Prostate gland (tissue), 2 donors: ENCODE results near the gene FNDC3B.

Experiments used
- CTCF ChIP-seq, 4 experiments: fragments of 200-600 bp in 2 of 4; fragments of 450-650 bp in 2 of 4; sonication (generic) in 2 of 4; IDR thresholded peaks; 1 replicate in 3 of 4; 2 replicates in 1 of 4; pipeline ENCODE4 v1.5.1; 2016 to 2019; ENCODE audit warnings: antibody characterized with exemption in 4 of 4, mild to moderate bottlenecking in 2 of 4, moderate library complexity in 2 of 4
- POLR2A ChIP-seq: fragments of 450-650 bp; IDR thresholded peaks from one replicate; pipeline ENCODE4 v1.6.1; 2016; ENCODE audit warnings: antibody characterized with exemption, mild to moderate bottlenecking
- POLR2AphosphoS5 ChIP-seq: sonication (generic); formaldehyde crosslinking; IDR thresholded peaks from one replicate; pipeline ENCODE4 v1.6.1; 2017; ENCODE audit warnings: antibody characterized with exemption

DNA sequence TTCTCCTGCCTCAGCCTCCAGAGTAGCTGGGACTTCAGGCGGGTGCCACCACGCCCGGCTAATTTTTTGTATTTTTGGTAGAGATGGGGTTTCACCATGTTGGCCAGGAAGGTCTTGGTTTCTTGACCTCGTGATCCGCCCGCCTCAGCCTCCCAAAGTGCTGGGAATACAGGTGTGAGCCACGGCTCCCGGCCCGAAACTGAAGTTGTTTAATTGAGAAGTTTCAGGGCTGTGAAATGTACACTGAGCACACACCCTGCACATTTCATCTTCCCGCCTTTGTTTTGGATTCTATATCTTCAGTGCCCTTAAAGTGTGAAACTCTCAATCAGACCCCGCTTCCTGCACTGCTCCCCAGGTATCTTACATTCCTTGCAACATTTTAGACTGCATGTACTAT, 149.1 kb downstream of the FNDC3B start:
- TF ChIP-seq CTCF (IDR thresholded peaks at IDR 0.05) (no peak), POLR2A (no peak), POLR2AphosphoS5 (no peak)
